Liver (tissue), 9 donors: ENCODE results near the gene EIF2AK3. TPM values are rescaled to one million over a fixed set of nuclear protein-coding genes. Genes with fewer than 3 reads are reported as not detected.

Experiments used
- DNase-seq: peaks from one replicate; pipeline ENCODE4 v3.0.0-alpha.2; 2017; ENCODE audit warnings: low spot score
- H3K27ac ChIP-seq, 2 donors: one replicate each; pipeline ENCODE4 v1.7.0; 2013; ENCODE audit warnings: inconsistent platforms in 2 of 2, low read length in 2 of 2, control low read depth in 1 of 2, low read depth in 1 of 2, mild to moderate bottlenecking in 1 of 2
- H3K27me3 ChIP-seq, 4 donors: one replicate each; pipeline versions ENCODE4 v1.6.1 to v1.7.0; 2013; ENCODE audit warnings: low read length in 3 of 4, inconsistent platforms in 1 of 4, mild to moderate bottlenecking in 1 of 4, moderate library complexity in 1 of 4; ENCODE audit not compliant: control insufficient read depth in 4 of 4, insufficient read depth in 4 of 4
- H3K36me3 ChIP-seq, 4 donors: one replicate each; pipeline versions ENCODE4 v1.6.1 to v1.7.0; 2013; ENCODE audit warnings: low read length in 3 of 4, mild to moderate bottlenecking in 3 of 4, low read depth in 1 of 4, moderate library complexity in 1 of 4; ENCODE audit not compliant: control insufficient read depth in 4 of 4, insufficient read depth in 3 of 4
- H3K4me1 ChIP-seq, 4 donors: one replicate each; pipeline versions ENCODE4 v1.6.1 to v1.7.0; 2013; ENCODE audit warnings: low read length in 3 of 4, mild to moderate bottlenecking in 3 of 4, moderate library complexity in 1 of 4; ENCODE audit not compliant: control insufficient read depth in 4 of 4, insufficient read depth in 4 of 4
- H3K4me3 ChIP-seq, 3 donors: one replicate each; pipeline versions ENCODE4 v1.6.1 to v1.7.0; 2013; ENCODE audit warnings: low read length in 3 of 3, control low read depth in 1 of 3, low read depth in 1 of 3, mild to moderate bottlenecking in 1 of 3
- H3K9ac ChIP-seq, 2 donors: one replicate each; pipeline ENCODE4 v1.7.0; 2013; ENCODE audit warnings: low read length in 2 of 2, mild to moderate bottlenecking in 2 of 2, moderate library complexity in 2 of 2, control low read depth in 1 of 2, low read depth in 1 of 2
- H3K9me3 ChIP-seq, 4 donors: one replicate each; pipeline versions ENCODE4 v1.6.1 to v1.7.0; 2013; ENCODE audit warnings: low read length in 3 of 4; ENCODE audit not compliant: control insufficient read depth in 4 of 4
- EGR1 ChIP-seq, 2 donors: IDR thresholded peaks; 2 replicates each; pipeline ENCODE4 v1.6.1; 2016 to 2018; ENCODE audit warnings: antibody characterized with exemption in 2 of 2, low read depth in 2 of 2
- FOXA1 ChIP-seq: IDR thresholded peaks from 2 replicates; pipeline ENCODE4 v1.6.1; 2016; ENCODE audit warnings: antibody characterized with exemption
- FOXA2 ChIP-seq: IDR thresholded peaks from 2 replicates; pipeline ENCODE4 v1.6.1; 2016; ENCODE audit warnings: antibody characterized with exemption
- GABPA ChIP-seq, 2 donors: IDR thresholded peaks in 1 of 2; conservative IDR thresholded peaks in 1 of 2; 2 replicates each; pipeline ENCODE4 v1.6.1; 2016; ENCODE audit warnings: antibody characterized with exemption in 2 of 2, mild to moderate bottlenecking in 1 of 2, moderate library complexity in 1 of 2
- HNF4A ChIP-seq, 2 donors: conservative IDR thresholded peaks; 2 replicates each; pipeline ENCODE4 v1.6.1; 2016; ENCODE audit warnings: antibody characterized with exemption in 2 of 2, mild to moderate bottlenecking in 2 of 2
- HNF4G ChIP-seq: IDR thresholded peaks from 2 replicates; pipeline ENCODE4 v1.6.1; 2016; ENCODE audit warnings: antibody characterized with exemption
- JUND ChIP-seq, 2 donors: IDR thresholded peaks; 2 replicates each; pipeline ENCODE4 v1.6.1; 2016; ENCODE audit warnings: antibody characterized with exemption in 2 of 2
- RXRA ChIP-seq, 2 donors: IDR thresholded peaks; 2 replicates each; pipeline ENCODE4 v1.6.1; 2017 to 2018; ENCODE audit warnings: antibody characterized with exemption in 2 of 2, mild to moderate bottlenecking in 1 of 2
- SP1 ChIP-seq: IDR thresholded peaks from 2 replicates; pipeline ENCODE4 v1.6.1; 2018; ENCODE audit warnings: antibody characterized with exemption, mild to moderate bottlenecking
- TAF1 ChIP-seq: conservative IDR thresholded peaks from 2 replicates; pipeline ENCODE4 v1.6.1; 2016; ENCODE audit warnings: antibody characterized with exemption, mild to moderate bottlenecking
- YY1 ChIP-seq: IDR thresholded peaks from 2 replicates; pipeline ENCODE4 v1.6.1; 2016; ENCODE audit warnings: antibody characterized with exemption, mild to moderate bottlenecking
- WGBS: extraction: QIAGEN DNeasy Blood & Tissue Kit; methylation state at CpG from one replicate; pipeline ENCODE4 v1.1.7; 2013; 5-methylcytosine and 5-hydroxymethylcytosine counted together
- polyA plus RNA-seq, 2 donors: library from polyadenylated mRNA; stranded (reverse) in 1 of 2; unstranded in 1 of 2; fragments of 200-250 nt in 1 of 2; fragments of >200 nt in 1 of 2; fragmentation: Nextera tagmentation in 1 of 2; extraction: Ambion mirVana in 1 of 2; gene quantifications; one replicate each; pipeline versions ENCODE4 v1.2.1 to v1.2.3, GENCODE V29; 2013 to 2015
- total RNA-seq, 2 donors: library from RNA; depleted of rRNA; stranded (reverse); fragments of >200 nt; gene quantifications; one replicate each; pipeline ENCODE4 v1.2.3, GENCODE V29; 2014
- TF ChIP-seq, protein P1 (sequence below): IDR thresholded peaks from 2 replicates; pipeline ENCODE4 v1.6.1; 2016; ENCODE audit warnings: antibody characterized with exemption, mild to moderate bottlenecking
- TF ChIP-seq, protein P2 (sequence below): IDR thresholded peaks from 2 replicates; pipeline ENCODE4 v1.6.1; 2016; ENCODE audit warnings: antibody characterized with exemption
- TF ChIP-seq, protein P3 (sequence below): fragments of 150-350 bp; IDR thresholded peaks from 2 replicates; pipeline ENCODE4 v1.5.1; 2017; ENCODE audit warnings: improper control_type of control experiment, low read depth, low read length; ENCODE audit not compliant: missing input control
- TF ChIP-seq, protein P4 (sequence below): IDR thresholded peaks from 2 replicates; pipeline ENCODE4 v1.6.1; 2016; ENCODE audit warnings: antibody characterized with exemption
- TF ChIP-seq, protein P5 (sequence below): IDR thresholded peaks from 2 replicates; pipeline ENCODE4 v1.6.1; 2016; ENCODE audit warnings: antibody characterized with exemption
- donor health status: healthy.
- donor health status: healthy.
- donor health status: healthy.
- donor health status: healthy.
- donor health status: healthy.

Gene EIF2AK3
- total and polyA plus RNA-seq, 4 donors, result 2.9 to 31.5 (median 9.2) TPM

DNA sequence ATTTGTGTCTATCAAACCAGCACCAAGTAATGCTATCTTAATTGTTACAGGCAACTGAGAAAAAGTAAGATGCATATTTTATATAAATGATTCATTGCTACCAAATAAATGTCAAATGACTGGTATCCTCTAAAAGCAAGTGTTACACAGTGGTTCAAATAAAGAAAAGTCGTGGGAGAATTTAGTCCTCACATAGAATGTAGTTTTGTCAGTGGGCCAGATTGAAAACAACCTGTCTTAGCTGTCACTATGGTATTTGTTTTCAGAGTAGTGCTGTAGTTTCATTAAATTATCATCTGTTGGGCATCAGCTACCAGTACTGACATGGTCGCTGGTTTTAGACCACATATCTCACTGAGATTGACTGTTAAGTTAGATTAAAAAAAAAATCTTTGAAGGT is 10.2 kb upstream of the EIF2AK3 start:
- H3K27ac ChIP-seq, result no peak overlapping the region
- H3K27me3 ChIP-seq, result no peaks in the 10 kb centered on the region
- H3K9me3 ChIP-seq, result peaks cover 0 to 2% (median 0%) of the 10 kb centered on the region in 4 donors
- no peak for DNase-seq
- H3K4me3 ChIP-seq, result no peak overlapping the region
- no peak overlapping the region for H3K9ac ChIP-seq
- WGBS, result 80% methylated on average over 2 of the region's 2 CpGs
- H3K36me3 ChIP-seq, result no peaks in the 10 kb centered on the region
- TF ChIP-seq HNF4A (conservative IDR thresholded peaks at IDR 0.05), result no peak
- TF ChIP-seq FOXA1, result no peak
- no peak for TF ChIP-seq FOXA2
- no peak for TF ChIP-seq SP1
- TF ChIP-seq, protein P1, sequence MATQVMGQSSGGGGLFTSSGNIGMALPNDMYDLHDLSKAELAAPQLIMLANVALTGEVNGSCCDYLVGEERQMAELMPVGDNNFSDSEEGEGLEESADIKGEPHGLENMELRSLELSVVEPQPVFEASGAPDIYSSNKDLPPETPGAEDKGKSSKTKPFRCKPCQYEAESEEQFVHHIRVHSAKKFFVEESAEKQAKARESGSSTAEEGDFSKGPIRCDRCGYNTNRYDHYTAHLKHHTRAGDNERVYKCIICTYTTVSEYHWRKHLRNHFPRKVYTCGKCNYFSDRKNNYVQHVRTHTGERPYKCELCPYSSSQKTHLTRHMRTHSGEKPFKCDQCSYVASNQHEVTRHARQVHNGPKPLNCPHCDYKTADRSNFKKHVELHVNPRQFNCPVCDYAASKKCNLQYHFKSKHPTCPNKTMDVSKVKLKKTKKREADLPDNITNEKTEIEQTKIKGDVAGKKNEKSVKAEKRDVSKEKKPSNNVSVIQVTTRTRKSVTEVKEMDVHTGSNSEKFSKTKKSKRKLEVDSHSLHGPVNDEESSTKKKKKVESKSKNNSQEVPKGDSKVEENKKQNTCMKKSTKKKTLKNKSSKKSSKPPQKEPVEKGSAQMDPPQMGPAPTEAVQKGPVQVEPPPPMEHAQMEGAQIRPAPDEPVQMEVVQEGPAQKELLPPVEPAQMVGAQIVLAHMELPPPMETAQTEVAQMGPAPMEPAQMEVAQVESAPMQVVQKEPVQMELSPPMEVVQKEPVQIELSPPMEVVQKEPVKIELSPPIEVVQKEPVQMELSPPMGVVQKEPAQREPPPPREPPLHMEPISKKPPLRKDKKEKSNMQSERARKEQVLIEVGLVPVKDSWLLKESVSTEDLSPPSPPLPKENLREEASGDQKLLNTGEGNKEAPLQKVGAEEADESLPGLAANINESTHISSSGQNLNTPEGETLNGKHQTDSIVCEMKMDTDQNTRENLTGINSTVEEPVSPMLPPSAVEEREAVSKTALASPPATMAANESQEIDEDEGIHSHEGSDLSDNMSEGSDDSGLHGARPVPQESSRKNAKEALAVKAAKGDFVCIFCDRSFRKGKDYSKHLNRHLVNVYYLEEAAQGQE, result no peak
- TF ChIP-seq YY1, result no peak
- no peak for TF ChIP-seq JUND (IDR thresholded peaks at IDR 0.05)
- TF ChIP-seq EGR1 (IDR thresholded peaks at IDR 0.05; ENCODE audit: low read depth in 2 of 2), result no peak
- TF ChIP-seq, protein P2, sequence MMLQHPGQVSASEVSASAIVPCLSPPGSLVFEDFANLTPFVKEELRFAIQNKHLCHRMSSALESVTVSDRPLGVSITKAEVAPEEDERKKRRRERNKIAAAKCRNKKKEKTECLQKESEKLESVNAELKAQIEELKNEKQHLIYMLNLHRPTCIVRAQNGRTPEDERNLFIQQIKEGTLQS, result no peak
- TF ChIP-seq TAF1, result no peak
- TF ChIP-seq, protein P3, sequence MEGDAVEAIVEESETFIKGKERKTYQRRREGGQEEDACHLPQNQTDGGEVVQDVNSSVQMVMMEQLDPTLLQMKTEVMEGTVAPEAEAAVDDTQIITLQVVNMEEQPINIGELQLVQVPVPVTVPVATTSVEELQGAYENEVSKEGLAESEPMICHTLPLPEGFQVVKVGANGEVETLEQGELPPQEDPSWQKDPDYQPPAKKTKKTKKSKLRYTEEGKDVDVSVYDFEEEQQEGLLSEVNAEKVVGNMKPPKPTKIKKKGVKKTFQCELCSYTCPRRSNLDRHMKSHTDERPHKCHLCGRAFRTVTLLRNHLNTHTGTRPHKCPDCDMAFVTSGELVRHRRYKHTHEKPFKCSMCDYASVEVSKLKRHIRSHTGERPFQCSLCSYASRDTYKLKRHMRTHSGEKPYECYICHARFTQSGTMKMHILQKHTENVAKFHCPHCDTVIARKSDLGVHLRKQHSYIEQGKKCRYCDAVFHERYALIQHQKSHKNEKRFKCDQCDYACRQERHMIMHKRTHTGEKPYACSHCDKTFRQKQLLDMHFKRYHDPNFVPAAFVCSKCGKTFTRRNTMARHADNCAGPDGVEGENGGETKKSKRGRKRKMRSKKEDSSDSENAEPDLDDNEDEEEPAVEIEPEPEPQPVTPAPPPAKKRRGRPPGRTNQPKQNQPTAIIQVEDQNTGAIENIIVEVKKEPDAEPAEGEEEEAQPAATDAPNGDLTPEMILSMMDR, result no peak
- TF ChIP-seq HNF4G, result no peak
- no peaks in the 10 kb centered on the region for H3K4me1 ChIP-seq

DNA sequence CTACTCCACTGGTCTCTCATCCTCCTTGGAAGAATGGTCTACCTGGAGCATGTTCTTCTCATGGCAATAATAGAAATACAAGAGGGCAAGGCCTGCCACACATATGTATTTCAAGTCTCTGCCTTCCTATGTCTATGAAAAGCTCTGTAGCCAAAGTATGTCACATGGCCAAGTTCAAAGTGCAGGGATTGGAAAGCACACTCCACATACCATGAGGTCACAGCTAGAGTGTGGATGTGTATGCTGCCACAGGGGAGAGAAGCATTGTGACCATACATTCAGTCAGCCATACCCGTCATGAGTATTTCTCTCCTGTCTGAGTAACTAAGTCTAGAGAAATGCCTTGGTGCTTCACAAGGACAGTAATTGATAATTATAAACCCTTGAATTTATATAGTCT is 8.8 kb upstream of the EIF2AK3 start:
- H3K27ac ChIP-seq, result no peak overlapping the region
- H3K4me3 ChIP-seq, result no peak overlapping the region
- no peaks in the 10 kb centered on the region for H3K36me3 ChIP-seq
- peaks cover 0 to 2% (median 0%) of the 10 kb centered on the region in 4 donors for H3K9me3 ChIP-seq
- TF ChIP-seq GABPA (IDR thresholded peaks at IDR 0.05 in 1 of 2, conservative IDR thresholded peaks at IDR 0.05 in 1 of 2) (no peak), TAF1 (no peak), SP1 (no peak), RXRA (IDR thresholded peaks at IDR 0.05) (no peak), YY1 (no peak)
- TF ChIP-seq, protein P4, sequence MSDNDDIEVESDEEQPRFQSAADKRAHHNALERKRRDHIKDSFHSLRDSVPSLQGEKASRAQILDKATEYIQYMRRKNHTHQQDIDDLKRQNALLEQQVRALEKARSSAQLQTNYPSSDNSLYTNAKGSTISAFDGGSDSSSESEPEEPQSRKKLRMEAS, result no peak
- TF ChIP-seq, protein P3, result no peak
- TF ChIP-seq, protein P5, sequence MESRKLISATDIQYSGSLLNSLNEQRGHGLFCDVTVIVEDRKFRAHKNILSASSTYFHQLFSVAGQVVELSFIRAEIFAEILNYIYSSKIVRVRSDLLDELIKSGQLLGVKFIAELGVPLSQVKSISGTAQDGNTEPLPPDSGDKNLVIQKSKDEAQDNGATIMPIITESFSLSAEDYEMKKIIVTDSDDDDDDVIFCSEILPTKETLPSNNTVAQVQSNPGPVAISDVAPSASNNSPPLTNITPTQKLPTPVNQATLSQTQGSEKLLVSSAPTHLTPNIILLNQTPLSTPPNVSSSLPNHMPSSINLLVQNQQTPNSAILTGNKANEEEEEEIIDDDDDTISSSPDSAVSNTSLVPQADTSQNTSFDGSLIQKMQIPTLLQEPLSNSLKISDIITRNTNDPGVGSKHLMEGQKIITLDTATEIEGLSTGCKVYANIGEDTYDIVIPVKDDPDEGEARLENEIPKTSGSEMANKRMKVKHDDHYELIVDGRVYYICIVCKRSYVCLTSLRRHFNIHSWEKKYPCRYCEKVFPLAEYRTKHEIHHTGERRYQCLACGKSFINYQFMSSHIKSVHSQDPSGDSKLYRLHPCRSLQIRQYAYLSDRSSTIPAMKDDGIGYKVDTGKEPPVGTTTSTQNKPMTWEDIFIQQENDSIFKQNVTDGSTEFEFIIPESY, result no peak
- TF ChIP-seq, protein P2, result no peak
- no peaks in the 10 kb centered on the region for H3K4me1 ChIP-seq
- WGBS, result 94% methylated on average over 1 of the region's 1 CpG
- no peak for DNase-seq
- no peak overlapping the region for H3K9ac ChIP-seq
- H3K27me3 ChIP-seq, result no peaks in the 10 kb centered on the region
